GM18517 (cell line): ENCODE data around the gene TSNAXIP1.

Experiments used
- ATAC-seq: cut with Tn5 transposase; IDR thresholded peaks from one replicate; pipeline ENCODE4 v1.9.1; 2021; ENCODE audit warnings: mild to moderate bottlenecking, moderate library complexity; ENCODE audit not compliant: unreplicated experiment

TSNAXIP1 gene, protein sequence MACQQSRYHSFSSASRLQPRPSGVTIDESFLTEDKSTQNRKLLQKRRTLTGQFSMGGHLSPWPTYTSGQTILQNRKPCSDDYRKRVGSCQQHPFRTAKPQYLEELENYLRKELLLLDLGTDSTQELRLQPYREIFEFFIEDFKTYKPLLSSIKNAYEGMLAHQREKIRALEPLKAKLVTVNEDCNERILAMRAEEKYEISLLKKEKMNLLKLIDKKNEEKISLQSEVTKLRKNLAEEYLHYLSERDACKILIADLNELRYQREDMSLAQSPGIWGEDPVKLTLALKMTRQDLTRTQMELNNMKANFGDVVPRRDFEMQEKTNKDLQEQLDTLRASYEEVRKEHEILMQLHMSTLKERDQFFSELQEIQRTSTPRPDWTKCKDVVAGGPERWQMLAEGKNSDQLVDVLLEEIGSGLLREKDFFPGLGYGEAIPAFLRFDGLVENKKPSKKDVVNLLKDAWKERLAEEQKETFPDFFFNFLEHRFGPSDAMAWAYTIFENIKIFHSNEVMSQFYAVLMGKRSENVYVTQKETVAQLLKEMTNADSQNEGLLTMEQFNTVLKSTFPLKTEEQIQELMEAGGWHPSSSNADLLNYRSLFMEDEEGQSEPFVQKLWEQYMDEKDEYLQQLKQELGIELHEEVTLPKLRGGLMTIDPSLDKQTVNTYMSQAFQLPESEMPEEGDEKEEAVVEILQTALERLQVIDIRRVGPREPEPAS

DNA sequence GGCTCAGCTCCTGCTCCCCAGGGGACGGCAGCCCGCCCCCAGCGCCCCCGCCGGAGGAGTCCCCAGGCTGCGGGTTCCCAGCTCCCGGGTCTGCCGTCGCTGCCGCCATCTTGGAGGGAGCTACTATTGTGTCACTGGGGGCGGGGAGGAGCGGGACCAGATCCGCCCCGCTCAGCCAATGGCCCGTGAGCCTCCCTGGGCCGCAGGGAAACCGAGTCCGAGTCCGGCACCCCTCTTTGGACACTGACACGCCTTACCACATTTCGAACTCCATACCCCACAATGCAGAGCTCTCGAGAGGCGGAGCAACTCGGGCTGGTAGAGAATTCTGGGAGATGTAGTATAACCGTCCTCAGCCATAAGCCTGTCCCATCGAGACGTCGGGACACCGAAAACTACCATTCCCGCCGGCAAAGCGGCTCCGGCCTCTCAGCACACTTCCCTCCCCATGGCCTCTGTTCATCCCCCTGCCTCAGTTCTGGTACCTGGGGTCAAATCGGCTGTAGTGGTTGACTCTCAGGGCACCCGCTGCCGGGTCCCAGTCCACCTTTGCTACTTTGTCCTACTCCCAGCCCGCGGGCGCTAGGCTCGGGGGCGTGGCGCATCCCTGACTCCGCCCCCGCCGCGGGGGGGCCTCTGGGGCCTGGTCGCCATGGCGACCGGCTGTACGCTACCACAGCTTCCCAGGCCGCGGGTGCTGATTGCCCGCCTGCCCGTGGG lies at the start of gene TSNAXIP1, which contains the start of gene RANBP10:
Gene TSNAXIP1, plus strand, starts transcription at position 462 of the 720 bp plus-strand sequence. CDS start 261 bp downstream, outside the sequence.
Gene RANBP10, minus strand, starts transcription at position 133 of the 720 bp plus-strand sequence. Its CDS starts 24 bp downstream, at position 109.
- ATAC-seq, result peak; percentile 97

- no peak for ATAC-seq
Observed at GRCh38 chr16:67758006-67758405, 48.7 kb upstream of the TSNAXIP1 start.

DNA sequence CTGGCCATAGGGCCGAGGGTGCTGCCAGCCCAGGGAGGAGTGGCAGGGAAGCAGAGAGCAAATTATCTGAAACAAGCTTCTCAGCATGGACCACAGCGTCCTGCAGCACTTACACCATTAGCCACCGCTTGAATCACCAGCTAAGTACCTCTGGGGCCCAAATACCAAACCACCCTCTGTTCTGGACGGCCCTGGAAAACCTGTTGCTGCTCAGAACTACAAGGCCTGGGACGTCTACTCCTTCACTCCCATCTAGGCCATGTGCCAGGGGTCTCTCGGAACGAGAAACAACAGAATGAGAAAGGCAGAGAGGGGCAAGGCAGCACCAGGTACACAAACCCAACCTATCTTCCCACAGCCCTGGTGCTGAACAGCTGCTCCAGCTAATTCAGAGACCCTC lies 47.7 kb upstream of the TSNAXIP1 start:
- no peak for ATAC-seq

GRCh38 chr16:67760206-67760955 lies 46.3 kb upstream of the TSNAXIP1 start:
- no peak for ATAC-seq

DNA sequence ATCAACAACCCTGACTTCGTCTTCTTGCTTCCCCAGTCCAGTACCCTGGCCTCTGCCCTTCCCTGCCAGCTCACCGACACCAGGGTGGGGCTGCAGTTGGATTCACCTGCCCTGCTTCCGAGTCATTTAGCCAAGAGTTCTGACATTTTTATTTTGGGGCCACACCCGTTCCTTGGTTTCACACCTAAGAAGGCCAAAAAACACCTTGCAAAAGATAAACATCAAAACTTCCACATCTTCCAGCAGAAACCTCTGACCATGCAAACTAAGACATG lies 45.8 kb upstream of the TSNAXIP1 start:
- ATAC-seq, result no peak

GRCh38 chr16:67761924-67762323 lies 44.8 kb upstream of the TSNAXIP1 start:
- no peak for ATAC-seq

DNA sequence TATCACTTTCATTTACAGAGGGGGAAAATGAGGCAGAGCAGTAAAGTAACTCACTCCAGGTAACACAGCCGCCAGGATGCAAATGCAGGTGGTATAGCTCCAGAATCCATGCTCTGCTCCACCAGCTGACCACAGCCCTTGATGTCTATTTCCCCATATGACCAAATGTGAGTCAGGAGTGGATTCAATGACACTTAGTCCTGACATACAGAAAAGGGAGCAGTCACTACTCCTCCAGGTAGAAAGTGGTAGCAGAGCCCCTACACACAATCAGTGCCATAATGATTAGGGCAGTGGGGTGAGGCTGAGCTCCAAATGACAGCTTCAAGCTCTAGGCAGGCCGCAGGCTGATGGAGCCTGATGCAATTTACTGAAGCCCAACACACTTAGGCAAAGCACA lies 44.3 kb upstream of the TSNAXIP1 start:
- no peak for ATAC-seq

DNA sequence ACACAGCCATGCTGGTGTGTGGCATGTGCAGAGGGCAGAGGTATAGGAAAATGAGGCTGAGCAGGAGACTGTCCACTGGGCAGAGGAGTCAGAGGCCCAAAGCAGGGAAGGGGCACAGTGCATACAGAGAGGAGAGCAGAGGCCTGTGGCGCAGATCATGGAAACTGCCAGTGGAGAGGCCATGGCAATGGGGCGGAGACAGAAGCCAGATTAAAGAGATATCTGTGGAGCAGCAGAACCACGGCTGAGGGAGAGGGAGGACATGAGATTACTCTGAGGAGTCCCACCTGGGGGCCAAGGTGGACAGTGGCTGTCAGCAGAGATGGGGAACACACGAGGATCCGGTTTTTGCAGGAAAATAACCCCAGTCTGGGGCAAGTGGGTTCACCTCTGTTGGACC lies 43.6 kb upstream of the TSNAXIP1 start:
- no peak for ATAC-seq

DNA sequence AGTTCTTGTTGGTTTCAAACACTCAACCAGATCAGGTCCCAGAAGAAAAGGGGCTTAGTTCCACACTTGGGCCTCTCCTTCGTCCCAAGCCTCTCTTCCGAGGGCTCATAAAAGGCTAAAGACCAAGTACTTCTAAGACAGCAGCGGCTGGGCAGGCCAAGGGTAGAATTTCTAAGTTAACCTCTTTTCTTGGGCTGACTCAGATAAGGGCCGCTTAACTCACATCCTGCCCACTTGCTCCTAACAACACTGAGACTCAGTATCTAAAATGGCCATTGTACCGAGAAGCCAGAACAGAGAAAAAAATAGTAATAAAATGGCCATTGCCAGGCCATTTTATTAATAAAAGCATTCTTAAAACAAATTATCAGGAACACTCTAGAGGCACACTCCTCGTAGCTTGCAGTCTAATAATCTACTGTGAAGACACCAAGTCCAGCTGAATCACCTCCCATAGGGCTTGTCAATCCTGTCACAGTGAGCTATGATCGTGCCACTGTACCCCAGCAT lies 42.5 kb upstream of the TSNAXIP1 start:
- no peak for ATAC-seq

DNA sequence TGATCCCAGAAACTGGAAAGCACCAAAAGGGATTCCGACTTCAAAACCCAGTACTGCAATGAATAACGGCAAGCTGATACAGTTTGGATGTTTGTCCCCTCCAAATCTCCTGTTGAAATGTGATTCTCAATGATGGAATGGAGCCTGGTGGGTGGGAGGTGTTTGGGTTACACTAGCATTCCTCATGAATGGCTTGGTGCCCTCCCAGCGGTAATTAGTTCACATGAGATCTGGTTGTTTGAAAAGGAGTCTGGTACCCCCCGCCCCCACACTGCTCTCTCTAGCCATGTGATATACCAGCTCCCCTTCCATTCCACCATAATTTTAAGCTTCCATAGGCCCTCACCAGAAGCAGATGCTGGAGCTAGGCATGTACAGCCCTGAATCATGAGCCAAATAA lies 40.4 kb upstream of the TSNAXIP1 start:
- no peak for ATAC-seq

GRCh38 chr16:67767953-67768352 lies 38.7 kb upstream of the TSNAXIP1 start:
- ATAC-seq, result no peak

- ATAC-seq, result no peak
Observed at GRCh38 chr16:67770346-67770991, 36.2 kb upstream of the TSNAXIP1 start.

DNA sequence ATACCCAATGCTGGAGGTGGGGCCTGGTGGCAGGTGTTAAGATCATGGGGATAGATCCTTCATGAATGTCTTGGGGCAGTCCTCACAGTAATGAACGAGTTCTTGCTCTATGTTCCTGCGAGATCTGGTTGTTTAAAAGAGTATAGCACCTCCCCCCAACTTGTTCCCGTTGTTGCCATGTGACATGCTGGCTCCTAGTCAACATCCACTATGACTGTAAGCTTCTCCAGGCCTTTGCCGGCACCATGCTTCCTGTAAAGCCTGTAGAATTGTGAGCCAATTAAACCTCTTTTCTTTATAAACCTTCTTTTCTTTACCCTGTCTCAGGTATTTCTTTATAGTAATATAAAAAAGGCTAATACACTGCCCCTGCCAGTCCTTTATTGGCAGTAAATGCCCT lies 33.6 kb upstream of the TSNAXIP1 start:
- no peak for ATAC-seq

DNA sequence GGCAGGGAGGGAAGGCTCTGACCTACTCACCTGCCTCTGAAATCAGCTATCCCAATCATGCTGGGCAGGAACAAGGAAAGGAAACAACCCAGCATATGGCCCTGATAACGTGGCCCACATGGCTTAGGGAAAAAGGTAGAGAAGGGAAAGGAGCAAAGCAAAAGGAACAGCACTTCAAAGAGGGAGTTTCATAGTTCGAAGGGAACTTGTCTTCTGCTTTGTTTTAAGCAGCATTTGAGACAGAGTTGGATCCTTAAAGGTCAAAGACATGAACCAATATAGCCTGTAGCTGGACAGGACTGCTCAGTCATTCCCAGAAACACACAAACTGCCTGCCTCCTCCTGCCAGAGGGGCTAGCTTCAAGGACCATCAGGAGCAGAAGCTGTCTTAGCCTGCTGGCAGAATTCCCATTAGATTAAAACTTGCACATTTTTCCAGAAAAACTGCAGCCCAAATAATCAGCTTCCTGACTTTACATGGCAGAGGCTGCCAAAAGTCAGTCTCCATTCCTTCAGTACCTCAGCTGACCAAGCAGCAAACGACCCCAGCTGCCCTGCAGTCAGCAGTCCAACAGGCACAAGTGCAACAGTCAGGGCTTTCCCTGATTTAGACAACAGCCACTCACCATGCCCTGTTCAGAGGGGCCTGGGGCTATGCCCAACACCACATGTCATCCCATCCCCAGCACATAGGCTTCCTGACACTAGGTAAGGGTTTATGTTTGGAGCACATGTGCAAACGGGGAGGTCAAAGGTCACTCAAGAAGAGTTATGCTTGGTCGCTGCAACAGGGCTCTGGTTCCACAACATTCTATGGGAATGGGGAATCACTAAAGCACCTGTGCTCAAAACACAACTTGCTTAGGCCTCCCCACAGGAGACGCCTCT lies 32.9 kb upstream of the TSNAXIP1 start:
- no peak for ATAC-seq

DNA sequence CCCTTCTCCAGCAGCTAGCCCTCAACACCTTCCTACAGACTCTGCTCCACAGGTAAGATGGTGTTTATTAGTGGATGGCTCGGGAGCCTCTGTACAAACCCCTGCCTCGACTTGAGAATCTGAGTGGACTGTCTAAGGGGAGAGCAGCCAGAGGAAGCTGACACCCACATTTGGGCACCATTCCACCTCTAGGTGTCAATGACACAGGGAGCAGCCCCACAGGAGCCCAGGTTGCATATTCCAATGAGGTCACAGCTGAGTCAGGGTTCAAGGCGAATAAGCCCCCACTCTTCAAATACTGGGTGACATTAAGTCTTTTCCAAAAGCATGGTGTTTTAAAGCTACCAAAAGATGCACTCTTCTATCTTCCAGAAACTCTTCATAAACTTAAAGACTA lies 32.2 kb upstream of the TSNAXIP1 start:
- ATAC-seq, result no peak

DNA sequence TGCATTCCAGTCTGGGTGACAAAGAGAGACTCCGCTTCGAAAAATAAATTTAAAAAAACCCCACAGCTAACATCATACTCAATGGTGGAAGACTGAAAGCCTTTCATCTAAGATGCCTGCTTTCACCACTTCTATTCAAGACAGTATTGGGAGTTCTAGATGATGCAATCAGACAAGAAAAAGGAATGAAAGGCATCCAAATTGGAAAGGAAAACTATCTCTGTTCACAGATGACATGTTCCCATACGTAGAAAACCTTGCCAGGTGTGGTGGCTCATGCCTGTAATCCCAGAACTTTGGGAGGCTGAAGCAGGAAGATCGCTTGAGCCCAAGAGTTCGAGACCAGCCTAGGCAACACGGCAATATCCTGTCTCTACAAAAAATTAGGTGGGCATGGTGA lies 31.4 kb upstream of the TSNAXIP1 start:
- no peak for ATAC-seq

DNA sequence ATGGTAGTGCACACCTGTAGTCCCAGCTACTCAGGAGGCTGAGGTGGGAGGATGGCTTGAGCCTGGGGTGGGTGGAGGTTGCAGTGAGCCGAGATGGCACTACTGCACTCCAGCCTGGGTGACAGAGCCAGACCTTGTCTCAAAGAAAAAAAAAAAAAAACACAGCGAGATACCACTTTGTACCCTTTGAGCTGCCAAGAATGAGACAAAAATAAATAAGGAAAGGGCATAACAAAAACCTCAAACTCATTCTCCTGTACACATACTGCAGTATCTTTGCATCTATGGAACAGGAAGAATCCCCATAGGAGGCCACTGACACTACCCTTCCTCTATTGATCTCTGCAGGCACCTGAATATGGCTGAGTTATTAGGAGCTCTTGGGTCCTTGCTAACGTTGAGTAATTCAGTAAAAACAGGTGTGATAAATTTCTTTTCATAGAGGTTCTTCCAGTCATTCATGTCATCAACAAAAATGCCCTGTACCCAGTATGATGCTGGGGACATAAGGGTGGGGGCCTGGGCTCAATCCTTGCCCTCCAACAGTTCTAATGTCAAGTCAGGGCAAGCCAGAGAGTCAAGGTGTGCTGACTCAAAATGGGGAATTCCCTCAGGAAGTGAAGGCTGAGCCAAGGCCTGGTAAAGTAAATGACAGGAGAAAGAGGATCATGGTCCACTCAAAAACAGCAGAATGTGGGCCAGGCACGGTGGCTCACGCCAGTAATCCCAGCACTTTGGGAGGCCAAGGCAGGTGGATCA lies 27.3 kb upstream of the TSNAXIP1 start:
- ATAC-seq, result no peak

DNA sequence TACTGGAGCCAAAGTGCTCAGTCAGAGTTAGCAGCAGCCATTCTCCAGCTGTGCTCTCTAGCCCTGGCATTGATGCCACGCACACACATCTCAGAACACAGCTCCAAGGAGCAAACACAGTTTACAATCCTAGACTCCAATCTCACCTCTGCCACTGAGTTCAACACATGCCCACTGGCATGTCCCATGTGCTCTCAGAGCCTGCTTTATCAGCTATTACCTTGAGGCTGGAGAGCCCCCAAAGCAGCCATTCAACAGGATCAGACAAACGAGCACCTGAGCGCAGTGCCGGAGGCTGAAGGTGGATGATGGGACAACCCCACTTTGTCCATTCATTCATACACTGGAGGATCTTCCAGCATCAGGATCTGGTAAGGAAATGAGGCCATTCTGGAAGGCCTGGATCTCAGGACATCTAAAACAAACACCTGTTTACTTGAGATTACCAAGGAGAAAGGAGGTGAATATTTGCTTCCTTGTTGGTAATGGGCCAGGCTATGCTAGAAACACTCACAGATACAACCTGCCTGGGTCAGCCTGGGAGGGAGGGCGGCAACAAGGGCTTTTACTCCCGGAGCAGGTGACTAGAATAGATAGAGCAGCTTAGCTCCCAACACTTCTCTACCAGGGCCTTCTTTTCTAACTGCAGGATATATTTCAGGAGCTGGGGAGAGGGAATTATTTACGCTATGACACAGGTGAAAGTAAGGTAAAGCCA lies 25.7 kb upstream of the TSNAXIP1 start:
- no peak for ATAC-seq
